Astrocyte (in vitro differentiated cells and primary cell): ENCODE results near the gene ACOT8. TPM values are rescaled to one million over a fixed set of nuclear protein-coding genes. Genes with fewer than 3 reads are reported as not detected.

Experiments
- DNase-seq: peaks from one replicate; pipeline ENCODE4 v3.0.0-alpha.2; 2010; ENCODE audit warnings: low read depth
- FAIRE-seq: peaks from 2 replicates; lab custom pipeline; 2011; peaks lifted over from hg19 to GRCh38; lab: Jason Lieb, UNC
- H2AFZ ChIP-seq: 2 replicates; pipeline ENCODE4 v1.6.0; 2012; ENCODE audit warnings: low read depth, low read length, inconsistent platforms
- H3K27ac ChIP-seq: 2 replicates; pipeline ENCODE4 v1.5.1; 2011; ENCODE audit warnings: low read depth, low read length, inconsistent platforms
- H3K27me3 ChIP-seq: 2 replicates; pipeline ENCODE4 v1.6.0; 2011; ENCODE audit warnings: low read length, inconsistent platforms; ENCODE audit not compliant: insufficient read depth
- H3K36me3 ChIP-seq: 2 replicates; pipeline ENCODE4 v1.5.1; 2011; ENCODE audit warnings: low read length, inconsistent platforms; ENCODE audit not compliant: insufficient read depth
- H3K4me1 ChIP-seq: 2 replicates; pipeline ENCODE4 v1.5.1; 2011; ENCODE audit warnings: low read length, inconsistent platforms; ENCODE audit not compliant: insufficient read depth
- H3K4me2 ChIP-seq: 2 replicates; pipeline ENCODE4 v1.6.0; 2012; ENCODE audit warnings: low read length, inconsistent platforms
- H3K4me3 ChIP-seq: 2 replicates; pipeline ENCODE4 v1.5.1; 2011; ENCODE audit warnings: low read depth, mild to moderate bottlenecking, low read length, inconsistent platforms; ENCODE audit not compliant: insufficient read depth
- H3K79me2 ChIP-seq: 2 replicates; pipeline ENCODE4 v1.6.0; 2012; ENCODE audit warnings: mild to moderate bottlenecking, low read length, inconsistent platforms; ENCODE audit not compliant: insufficient read depth
- H3K9ac ChIP-seq: 2 replicates; pipeline ENCODE4 v1.6.0; 2012; ENCODE audit warnings: mild to moderate bottlenecking, low read length, inconsistent platforms
- H3K9me3 ChIP-seq: 2 replicates; pipeline ENCODE4 v1.5.1; 2012; ENCODE audit warnings: low read depth, mild to moderate bottlenecking, low read length, inconsistent platforms; ENCODE audit not compliant: insufficient read depth
- H4K20me1 ChIP-seq: 2 replicates; pipeline ENCODE4 v1.6.0; 2012; ENCODE audit warnings: low read length, inconsistent platforms; ENCODE audit not compliant: insufficient read depth
- H3K27ac Mint-ChIP-seq: one replicate; pipeline ENCODE4 v1.8.0; 2021; ENCODE audit warnings: mild to moderate bottlenecking, mixed read lengths; ENCODE audit not compliant: unreplicated experiment
- H3K27me3 Mint-ChIP-seq: one replicate; pipeline ENCODE4 v1.8.0; 2021; ENCODE audit warnings: low read depth, mixed read lengths; ENCODE audit not compliant: unreplicated experiment
- H3K36me3 Mint-ChIP-seq: one replicate; pipeline ENCODE4 v1.8.0; 2021; ENCODE audit warnings: low read depth, mixed read lengths; ENCODE audit not compliant: unreplicated experiment
- H3K4me1 Mint-ChIP-seq: one replicate; pipeline ENCODE4 v1.8.0; 2021; ENCODE audit warnings: low read depth, mixed read lengths; ENCODE audit not compliant: unreplicated experiment
- H3K4me3 Mint-ChIP-seq: one replicate; pipeline ENCODE4 v1.8.0; 2021; ENCODE audit warnings: mild to moderate bottlenecking, moderate library complexity, mixed read lengths; ENCODE audit not compliant: unreplicated experiment
- H3K9me3 Mint-ChIP-seq: one replicate; pipeline ENCODE4 v1.8.0; 2021; ENCODE audit warnings: mild to moderate bottlenecking, mixed read lengths; ENCODE audit not compliant: unreplicated experiment
- EZH2 ChIP-seq: IDR thresholded peaks from 2 replicates; pipeline ENCODE4 v1.6.1; 2012; ENCODE audit warnings: mild to moderate bottlenecking, low read length, inconsistent platforms; ENCODE audit not compliant: insufficient read depth
- total RNA-seq: library from RNA; stranded (reverse); gene quantifications from 2 replicates; pipeline ENCODE4 v1.2.1, GENCODE V29; 2021
- TF ChIP-seq, protein P1 (sequence below): IDR thresholded peaks from 2 replicates; pipeline ENCODE4 v1.5.1; 2011; ENCODE audit warnings: low read depth, mild to moderate bottlenecking, inconsistent platforms, low read length, moderate library complexity; ENCODE audit not compliant: insufficient read depth

The ACOT8 gene
- total RNA-seq, 1 donor from 2014 or later = 22.0 TPM

DNA sequence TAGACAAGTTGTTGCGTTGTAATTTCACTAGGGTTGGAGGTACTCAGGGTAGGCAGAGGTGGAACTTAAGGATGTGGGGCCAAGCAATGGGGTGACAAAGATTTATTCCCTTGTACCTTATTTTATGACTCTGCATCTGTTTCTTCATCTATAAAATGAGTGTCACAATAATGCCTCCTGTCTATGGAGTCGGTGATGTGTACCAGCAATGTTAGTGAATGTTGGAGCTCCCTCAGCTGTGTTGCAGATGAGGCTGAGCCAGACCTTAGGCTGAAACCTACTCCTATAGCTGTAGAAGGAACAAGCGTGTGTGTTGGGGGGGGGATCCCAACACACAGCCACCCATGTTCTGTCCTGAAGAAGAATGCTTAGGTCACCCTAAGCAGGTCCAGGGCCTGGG, 40.2 kb downstream of the ACOT8 start:
- FAIRE-seq = no peak
- H3K36me3 Mint-ChIP-seq = no peaks in the 10 kb centered on the region

DNA sequence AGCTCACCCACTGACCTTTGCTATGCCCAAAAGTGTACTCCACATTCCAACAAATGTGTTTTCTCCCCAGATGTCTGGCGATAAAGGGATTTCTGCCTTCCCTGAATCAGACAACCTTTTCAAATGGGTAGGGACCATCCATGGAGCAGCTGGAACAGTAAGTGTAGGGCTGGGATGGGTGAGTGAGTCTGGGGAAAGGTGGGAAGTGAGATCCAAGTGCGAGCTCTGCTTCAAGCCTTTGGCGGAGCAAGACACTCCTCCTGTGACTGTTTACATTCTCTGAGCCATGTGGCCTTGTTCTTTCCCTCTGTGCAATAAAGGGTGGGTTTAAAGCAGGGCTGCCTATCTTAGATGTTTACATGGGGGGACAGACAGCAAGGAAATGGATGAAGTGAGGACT, 42.9 kb downstream of the ACOT8 start:
- H3K9ac ChIP-seq = no peak overlapping the region
- no peaks in the 10 kb centered on the region for H4K20me1 ChIP-seq
- peaks cover 20% of the 10 kb centered on the region for H3K36me3 ChIP-seq
- no peak overlapping the region for H2AFZ ChIP-seq
- peak overlapping the region; percentile 68 for H3K4me2 ChIP-seq
- Mint-ChIP-seq H3K36me3 (peaks cover 6% of the 10 kb centered on the region), H3K27ac (no peak overlapping the region), H3K4me1 (peaks cover 6% of the 10 kb centered on the region), H3K9me3 (no peaks in the 10 kb centered on the region), H3K27me3 (no peaks in the 10 kb centered on the region), H3K4me3 (no peak overlapping the region)
- no peak overlapping the region for H3K27ac ChIP-seq
- H3K79me2 ChIP-seq = peaks cover 30% of the 10 kb centered on the region
- H3K4me3 ChIP-seq = no peak overlapping the region
- TF ChIP-seq EZH2 = no peak
- TF ChIP-seq, protein P1, sequence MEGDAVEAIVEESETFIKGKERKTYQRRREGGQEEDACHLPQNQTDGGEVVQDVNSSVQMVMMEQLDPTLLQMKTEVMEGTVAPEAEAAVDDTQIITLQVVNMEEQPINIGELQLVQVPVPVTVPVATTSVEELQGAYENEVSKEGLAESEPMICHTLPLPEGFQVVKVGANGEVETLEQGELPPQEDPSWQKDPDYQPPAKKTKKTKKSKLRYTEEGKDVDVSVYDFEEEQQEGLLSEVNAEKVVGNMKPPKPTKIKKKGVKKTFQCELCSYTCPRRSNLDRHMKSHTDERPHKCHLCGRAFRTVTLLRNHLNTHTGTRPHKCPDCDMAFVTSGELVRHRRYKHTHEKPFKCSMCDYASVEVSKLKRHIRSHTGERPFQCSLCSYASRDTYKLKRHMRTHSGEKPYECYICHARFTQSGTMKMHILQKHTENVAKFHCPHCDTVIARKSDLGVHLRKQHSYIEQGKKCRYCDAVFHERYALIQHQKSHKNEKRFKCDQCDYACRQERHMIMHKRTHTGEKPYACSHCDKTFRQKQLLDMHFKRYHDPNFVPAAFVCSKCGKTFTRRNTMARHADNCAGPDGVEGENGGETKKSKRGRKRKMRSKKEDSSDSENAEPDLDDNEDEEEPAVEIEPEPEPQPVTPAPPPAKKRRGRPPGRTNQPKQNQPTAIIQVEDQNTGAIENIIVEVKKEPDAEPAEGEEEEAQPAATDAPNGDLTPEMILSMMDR = no peak
- no peak for DNase-seq
- H3K9me3 ChIP-seq = no peaks in the 10 kb centered on the region
- no peaks in the 10 kb centered on the region for H3K27me3 ChIP-seq
- peaks cover 9% of the 10 kb centered on the region for H3K4me1 ChIP-seq
- FAIRE-seq = no peak

More for the DNA sequence above, 40.2 kb downstream of the ACOT8 start:
- Histone ChIP-seq H3K4me1 (peaks cover 8% of the 10 kb centered on the region), H3K9me3 (no peaks in the 10 kb centered on the region), H3K4me3 (no peak overlapping the region), H4K20me1 (no peaks in the 10 kb centered on the region), H3K36me3 (no peaks in the 10 kb centered on the region), H3K27ac (no peak overlapping the region), H3K79me2 (peaks cover 30% of the 10 kb centered on the region), H3K9ac (no peak overlapping the region), H2AFZ (no peak overlapping the region), H3K4me2 (no peak overlapping the region), H3K27me3 (no peaks in the 10 kb centered on the region)
- Mint-ChIP-seq H3K4me3 (no peak overlapping the region), H3K27ac (no peak overlapping the region), H3K4me1 (peaks cover 6% of the 10 kb centered on the region), H3K9me3 (no peaks in the 10 kb centered on the region), H3K27me3 (peaks cover 1% of the 10 kb centered on the region)
- no peak for TF ChIP-seq EZH2
- TF ChIP-seq, protein P1 = no peak
- no peak for DNase-seq

DNA sequence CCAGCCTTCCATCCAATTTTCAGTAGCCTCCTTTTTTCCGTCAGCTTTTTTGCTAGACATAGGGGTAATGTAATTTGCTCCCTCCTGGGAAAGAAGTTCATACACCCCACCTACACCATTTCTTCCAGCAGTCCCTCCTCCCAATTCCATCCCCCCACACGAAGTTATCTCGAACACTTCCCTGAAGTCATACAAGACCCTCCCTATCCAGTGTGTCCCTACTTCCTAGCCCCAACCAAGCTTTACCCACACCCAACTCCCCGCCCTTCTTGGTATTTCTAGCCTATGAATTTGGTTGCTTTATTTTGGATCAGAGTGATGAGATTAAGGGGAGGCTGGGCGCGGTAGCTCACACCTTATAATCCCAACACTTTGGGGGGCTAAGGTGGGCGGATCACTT, 43.7 kb downstream of the ACOT8 start:
- H3K4me3 Mint-ChIP-seq = peak overlapping the region; percentile 87
- Histone ChIP-seq H3K9ac (peak overlapping the region; percentile 85), H3K4me1 (peaks cover 9% of the 10 kb centered on the region), H3K4me2 (peak overlapping the region; percentile 85), H3K4me3 (peak overlapping the region; percentile 78), H3K27me3 (no peaks in the 10 kb centered on the region), H3K27ac (peak overlapping the region; percentile 58), H3K79me2 (peaks cover 30% of the 10 kb centered on the region), H3K36me3 (peaks cover 28% of the 10 kb centered on the region), H3K9me3 (no peaks in the 10 kb centered on the region), H2AFZ (no peak overlapping the region), H4K20me1 (no peaks in the 10 kb centered on the region)
- DNase-seq (no peak), FAIRE-seq (no peak)
- H3K9me3 Mint-ChIP-seq = no peaks in the 10 kb centered on the region
- TF ChIP-seq, protein P1 = no peak
- no peak for TF ChIP-seq EZH2
- H3K27me3 Mint-ChIP-seq = no peaks in the 10 kb centered on the region
- peaks cover 6% of the 10 kb centered on the region for H3K36me3 Mint-ChIP-seq
- H3K4me1 Mint-ChIP-seq = peaks cover 6% of the 10 kb centered on the region
- H3K27ac Mint-ChIP-seq = no peak overlapping the region
